Measurements from ENCODE around the gene CPEB4.

Gene CPEB4

DNA sequence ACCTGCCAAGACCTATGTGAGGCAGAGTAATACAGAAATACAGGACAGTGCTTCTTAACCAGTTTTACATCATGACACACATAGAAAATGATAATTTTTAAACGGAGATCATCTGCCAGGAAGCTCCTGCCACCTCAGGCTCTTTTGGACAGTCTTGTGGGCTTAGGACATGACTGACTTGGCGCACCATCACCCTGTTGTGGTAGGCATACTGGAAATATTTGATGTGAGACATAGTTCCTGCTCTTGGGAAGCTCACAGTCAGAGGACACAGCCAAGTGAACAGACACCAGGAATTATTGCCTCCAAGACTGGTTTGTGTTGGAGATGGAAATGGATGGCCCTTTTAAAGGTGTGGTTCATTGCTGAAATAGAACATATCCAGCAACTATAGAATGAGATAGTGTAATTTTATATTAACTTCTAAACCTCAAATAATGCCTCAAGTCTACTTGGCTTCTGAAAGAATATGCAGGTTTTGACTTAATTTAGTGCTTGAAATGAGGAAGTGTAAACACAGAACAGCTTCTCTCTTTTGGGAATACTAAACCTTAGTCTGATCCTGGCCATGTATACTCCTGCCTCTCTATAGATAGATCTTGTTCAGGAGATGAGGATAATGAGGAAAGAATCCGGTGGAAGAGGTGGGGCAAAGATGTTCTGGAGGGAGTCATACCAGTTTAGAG is 19.7 kb downstream of the CPEB4 start:
- FAIRE-seq (no peak), DNase-seq (ENCODE audit: extremely low spot score, insufficient read length, low read depth) (no peak)

- FAIRE-seq (no peak), DNase-seq (ENCODE audit: extremely low spot score, insufficient read length, low read depth) (no peak)
These were observed 21.1 kb downstream of the CPEB4 start for GRCh38 chr5:173909199-173909598.

DNA sequence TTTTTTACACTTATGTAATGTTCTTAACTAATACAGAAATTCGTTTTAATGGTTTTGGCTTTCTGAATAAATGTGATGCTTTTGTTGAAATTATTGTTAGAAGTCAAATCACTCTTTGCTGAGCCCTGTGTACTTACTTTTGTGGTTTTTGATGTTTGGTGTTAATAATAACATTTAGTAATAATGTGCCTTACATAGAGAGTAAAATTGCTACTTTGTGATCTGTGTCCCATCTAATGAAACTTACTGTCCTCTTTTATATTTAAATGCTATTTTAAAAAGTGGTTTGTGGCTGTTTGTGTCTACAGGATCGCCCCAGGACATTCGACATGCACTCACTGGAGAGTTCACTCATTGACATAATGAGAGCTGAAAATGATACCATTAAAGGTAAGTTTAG is 22.1 kb downstream of the CPEB4 start:
- no peak for FAIRE-seq
- DNase-seq (ENCODE audit: extremely low spot score, insufficient read length, low read depth), result no peak

DNA sequence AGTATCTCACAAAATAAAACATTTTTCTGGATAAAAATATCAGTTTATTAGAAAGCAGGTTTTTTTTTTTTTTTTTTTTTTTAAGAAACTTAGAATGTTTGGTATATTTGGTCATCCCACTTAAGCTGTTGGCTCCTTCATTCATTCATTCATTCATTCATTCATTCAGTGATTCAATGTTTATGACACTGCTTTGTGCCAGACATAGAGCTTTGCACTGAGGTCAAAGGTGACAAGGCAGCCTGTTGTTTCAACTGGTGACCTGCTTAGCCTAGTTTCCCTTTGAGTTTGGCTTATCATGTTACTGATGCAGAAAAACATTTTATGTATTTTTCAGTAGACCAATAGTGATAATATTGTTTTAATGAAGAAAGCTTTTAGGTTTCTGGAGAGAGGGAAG is 23.5 kb downstream of the CPEB4 start:
- DNase-seq (ENCODE audit: extremely low spot score, insufficient read length, low read depth) (no peak), FAIRE-seq (no peak)

GRCh38 chr5:173913686-173914321 is 25.7 kb downstream of the CPEB4 start:
- DNase-seq (ENCODE audit: extremely low spot score, insufficient read length, low read depth), result no peak
- no peak for FAIRE-seq

GRCh38 chr5:173915310-173916014 is 27.3 kb downstream of the CPEB4 start:
- FAIRE-seq, result no peak
- no peak for DNase-seq (ENCODE audit: extremely low spot score, insufficient read length, low read depth)

DNA sequence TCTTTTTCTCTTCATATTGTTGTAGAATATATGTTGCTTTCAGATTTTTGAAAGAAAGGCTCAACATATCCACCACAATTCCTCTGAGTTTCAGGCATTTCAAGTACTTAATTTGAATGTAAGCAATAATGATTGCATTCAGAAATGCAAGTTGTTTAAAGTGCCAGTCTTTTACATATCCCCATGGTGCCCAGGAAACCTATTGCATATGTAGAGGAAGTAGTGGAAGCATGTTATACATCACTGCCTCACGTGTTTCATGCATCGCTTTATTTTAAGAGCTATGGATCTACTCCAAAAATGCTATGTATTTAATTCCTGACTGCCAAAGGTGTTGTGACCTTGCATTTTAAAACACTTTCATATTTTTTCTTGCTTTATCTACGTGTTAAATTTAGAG is 28.1 kb downstream of the CPEB4 start:
- no peak for DNase-seq (ENCODE audit: extremely low spot score, insufficient read length, low read depth)
- FAIRE-seq, result no peak

- DNase-seq (ENCODE audit: extremely low spot score, insufficient read length, low read depth) (peak; percentile 47), FAIRE-seq (peak; percentile 94)
These were observed 29.9 kb downstream of the CPEB4 start for GRCh38 chr5:173917788-173918786.

DNA sequence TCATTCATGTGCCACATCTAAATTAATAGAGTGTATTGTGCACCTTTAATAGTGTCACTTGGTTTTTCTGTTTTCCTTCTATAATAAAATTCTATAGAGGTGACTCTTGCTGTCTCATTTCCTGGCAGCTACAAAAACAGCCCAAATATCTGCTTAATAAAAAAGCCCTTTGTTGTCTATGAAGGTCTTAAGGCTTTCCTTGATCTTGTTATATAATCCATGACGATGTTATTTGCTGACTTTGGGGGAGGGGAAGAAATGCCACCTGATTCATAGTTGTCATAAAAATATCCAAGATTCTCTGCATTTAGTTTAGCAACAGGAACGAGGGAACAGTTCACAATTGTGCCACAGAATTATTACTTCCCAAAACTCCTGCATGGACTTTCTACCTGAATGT is 31.3 kb downstream of the CPEB4 start:
- DNase-seq (ENCODE audit: extremely low spot score, insufficient read length, low read depth), result no peak
- no peak for FAIRE-seq

GRCh38 chr5:173920024-173920753 is 32.0 kb downstream of the CPEB4 start:
- no peak for FAIRE-seq
- DNase-seq (ENCODE audit: extremely low spot score, insufficient read length, low read depth), result no peak

GRCh38 chr5:173920866-173921555 is 32.9 kb downstream of the CPEB4 start:
- no peak for DNase-seq (ENCODE audit: extremely low spot score, insufficient read length, low read depth)
- FAIRE-seq, result no peak

DNA sequence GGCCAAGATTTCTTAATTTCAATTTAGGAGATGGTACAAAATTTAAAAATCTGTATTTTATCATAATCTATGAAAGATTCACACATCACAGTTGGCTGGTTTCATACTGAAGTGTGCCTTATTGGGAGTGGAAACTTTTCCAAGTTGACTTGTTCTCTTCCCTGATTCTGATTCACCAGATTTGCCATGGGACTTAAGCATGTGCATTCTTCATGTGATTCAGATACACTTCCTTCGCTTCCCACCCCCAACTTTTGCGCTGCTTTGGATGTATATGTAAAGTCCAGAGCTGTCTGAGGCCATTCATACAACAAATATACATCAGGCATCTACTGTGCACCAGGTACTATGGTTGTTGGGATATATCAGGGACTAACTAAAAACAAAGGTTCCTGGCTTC is 34.4 kb downstream of the CPEB4 start:
- FAIRE-seq, result no peak

GRCh38 chr5:173923218-173924095 is 35.3 kb downstream of the CPEB4 start:
- FAIRE-seq, result no peak
- DNase-seq (ENCODE audit: extremely low spot score, insufficient read length, low read depth), result no peak

More for the DNA sequence above, 34.4 kb downstream of the CPEB4 start:
- DNase-seq (ENCODE audit: extremely low spot score, insufficient read length, low read depth), result no peak

DNA sequence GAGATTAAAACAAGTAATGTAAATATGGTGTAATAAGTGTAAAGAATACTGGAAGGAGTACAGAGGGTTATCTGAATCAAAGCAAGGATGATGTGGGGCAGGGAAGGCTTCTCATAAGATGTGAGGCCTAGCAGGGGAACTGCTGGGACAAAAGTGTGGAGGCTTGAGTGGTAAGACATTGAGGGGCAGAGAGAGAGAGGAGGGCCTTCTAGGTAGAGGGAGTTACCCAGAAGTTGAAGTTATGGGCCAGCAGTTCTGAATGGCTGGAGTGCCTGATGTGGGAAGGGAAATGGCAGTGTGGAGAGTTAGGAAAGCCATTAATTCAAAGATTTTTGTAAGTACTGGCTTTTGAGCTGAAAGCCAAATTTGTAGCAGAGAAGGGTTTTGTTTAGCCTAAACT is 36.8 kb downstream of the CPEB4 start:
- FAIRE-seq (no peak), DNase-seq (ENCODE audit: extremely low spot score, insufficient read length, low read depth) (no peak)

DNA sequence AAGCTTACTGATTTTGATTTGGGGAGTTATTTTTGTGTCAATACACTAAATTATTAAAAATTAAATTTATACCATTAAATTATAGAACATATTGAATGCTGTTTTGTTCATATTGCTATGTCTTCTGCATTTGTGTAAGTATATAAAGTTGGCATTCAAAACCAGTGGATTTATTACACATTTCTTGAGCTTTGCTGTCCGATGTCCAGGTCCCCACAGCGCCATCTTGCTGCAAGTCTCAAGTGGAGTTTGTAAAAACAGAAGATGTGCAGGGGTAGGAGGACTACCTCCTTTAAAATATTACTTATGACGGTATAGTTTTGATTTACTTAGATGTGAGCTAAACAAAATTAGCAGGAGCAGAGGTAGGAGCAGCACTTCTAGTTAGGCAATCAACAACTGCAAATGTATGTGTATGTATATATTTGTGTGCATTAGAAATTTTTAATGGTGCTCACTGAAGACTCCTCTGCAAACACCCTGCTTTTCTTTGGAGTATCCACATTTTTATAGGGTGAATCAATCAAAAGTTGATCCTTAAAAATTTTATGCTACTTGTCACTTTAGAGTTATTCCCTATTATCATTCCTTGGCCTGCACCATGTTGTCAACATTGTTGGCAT is 37.4 kb downstream of the CPEB4 start:
- FAIRE-seq, result peak; percentile 73
- DNase-seq (ENCODE audit: extremely low spot score, insufficient read length, low read depth), result no peak

GRCh38 chr5:173926359-173926758 is 38.2 kb downstream of the CPEB4 start:
- no peak for FAIRE-seq
- DNase-seq (ENCODE audit: extremely low spot score, insufficient read length, low read depth), result no peak

GRCh38 chr5:173928871-173929574 is 40.9 kb downstream of the CPEB4 start:
- no peak for FAIRE-seq

More at GRCh38 chr5:173928871-173929574, 40.9 kb downstream of the CPEB4 start:
- no peak for DNase-seq (ENCODE audit: extremely low spot score, insufficient read length, low read depth)
